ENCODE results near the gene KRT12. TPM values are rescaled to one million over a fixed set of nuclear protein-coding genes. Genes with fewer than 3 reads are reported as not detected.

KRT12 gene
- total and polyA plus RNA-seq, 2 of the 4 experiments (the other 2 are of a cell fraction): not detected

- in situ Hi-C loops (cut with MboI; ENCODE audit: low sequenced_read_pairs): no loop called here
- peaks cover 19 to 26% of the 10 kb centered on the region in 2 experiments for H3K79me1 ChIP-seq (ENCODE audit: low read depth in 1 of 2, low read length in 2 of 2)
- ChIA-PET POLR2A (ENCODE audit: unreplicated experiment) (no interaction called here), CTCF (no interaction called here)
- dilution Hi-C loops (cut with HindIII; ENCODE audit: low sequenced_read_pairs, unreplicated experiment): no loop called here
- TF ChIP-seq MAZ (IDR thresholded peaks at IDR 0.05; ENCODE audit: borderline replicate concordance, low read depth, low read length) (no peak), MAFK (IDR thresholded peaks at IDR 0.05; ENCODE audit: low read depth, low read length) (no peak), RAD21 (IDR thresholded peaks at IDR 0.05; ENCODE audit: low read length) (no peak), NFE2L2 (IDR thresholded peaks at IDR 0.05; ENCODE audit: low read depth, low read length) (no peak), FOS (IDR thresholded peaks at IDR 0.05; ENCODE audit: low read depth, low read length) (no peak), MXI1 (IDR thresholded peaks at IDR 0.05; ENCODE audit: borderline replicate concordance, low read depth, low read length) (no peak), CEBPB (IDR thresholded peaks at IDR 0.05; ENCODE audit: low read depth, low read length) (no peak), SMC3 (IDR thresholded peaks at IDR 0.05; ENCODE audit: low read depth, low read length) (no peak), CHD1 (IDR thresholded peaks at IDR 0.05; ENCODE audit: low read depth, low read length) (no peak), RFX5 (IDR thresholded peaks at IDR 0.05; ENCODE audit: low read depth, low read length) (no peak), POLR2A (IDR thresholded peaks at IDR 0.05; ENCODE audit: low read depth, low read length) (no peak)
- TF ChIP-seq, protein P1, sequence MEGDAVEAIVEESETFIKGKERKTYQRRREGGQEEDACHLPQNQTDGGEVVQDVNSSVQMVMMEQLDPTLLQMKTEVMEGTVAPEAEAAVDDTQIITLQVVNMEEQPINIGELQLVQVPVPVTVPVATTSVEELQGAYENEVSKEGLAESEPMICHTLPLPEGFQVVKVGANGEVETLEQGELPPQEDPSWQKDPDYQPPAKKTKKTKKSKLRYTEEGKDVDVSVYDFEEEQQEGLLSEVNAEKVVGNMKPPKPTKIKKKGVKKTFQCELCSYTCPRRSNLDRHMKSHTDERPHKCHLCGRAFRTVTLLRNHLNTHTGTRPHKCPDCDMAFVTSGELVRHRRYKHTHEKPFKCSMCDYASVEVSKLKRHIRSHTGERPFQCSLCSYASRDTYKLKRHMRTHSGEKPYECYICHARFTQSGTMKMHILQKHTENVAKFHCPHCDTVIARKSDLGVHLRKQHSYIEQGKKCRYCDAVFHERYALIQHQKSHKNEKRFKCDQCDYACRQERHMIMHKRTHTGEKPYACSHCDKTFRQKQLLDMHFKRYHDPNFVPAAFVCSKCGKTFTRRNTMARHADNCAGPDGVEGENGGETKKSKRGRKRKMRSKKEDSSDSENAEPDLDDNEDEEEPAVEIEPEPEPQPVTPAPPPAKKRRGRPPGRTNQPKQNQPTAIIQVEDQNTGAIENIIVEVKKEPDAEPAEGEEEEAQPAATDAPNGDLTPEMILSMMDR (conservative IDR thresholded peaks at IDR 0.05; ENCODE audit: low read depth, low read length): no peak
- TF ChIP-seq, protein P2, sequence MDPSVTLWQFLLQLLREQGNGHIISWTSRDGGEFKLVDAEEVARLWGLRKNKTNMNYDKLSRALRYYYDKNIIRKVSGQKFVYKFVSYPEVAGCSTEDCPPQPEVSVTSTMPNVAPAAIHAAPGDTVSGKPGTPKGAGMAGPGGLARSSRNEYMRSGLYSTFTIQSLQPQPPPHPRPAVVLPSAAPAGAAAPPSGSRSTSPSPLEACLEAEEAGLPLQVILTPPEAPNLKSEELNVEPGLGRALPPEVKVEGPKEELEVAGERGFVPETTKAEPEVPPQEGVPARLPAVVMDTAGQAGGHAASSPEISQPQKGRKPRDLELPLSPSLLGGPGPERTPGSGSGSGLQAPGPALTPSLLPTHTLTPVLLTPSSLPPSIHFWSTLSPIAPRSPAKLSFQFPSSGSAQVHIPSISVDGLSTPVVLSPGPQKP (IDR thresholded peaks at IDR 0.05; ENCODE audit: borderline replicate concordance, low read depth, low read length): no peak
- TF ChIP-seq, protein P3, sequence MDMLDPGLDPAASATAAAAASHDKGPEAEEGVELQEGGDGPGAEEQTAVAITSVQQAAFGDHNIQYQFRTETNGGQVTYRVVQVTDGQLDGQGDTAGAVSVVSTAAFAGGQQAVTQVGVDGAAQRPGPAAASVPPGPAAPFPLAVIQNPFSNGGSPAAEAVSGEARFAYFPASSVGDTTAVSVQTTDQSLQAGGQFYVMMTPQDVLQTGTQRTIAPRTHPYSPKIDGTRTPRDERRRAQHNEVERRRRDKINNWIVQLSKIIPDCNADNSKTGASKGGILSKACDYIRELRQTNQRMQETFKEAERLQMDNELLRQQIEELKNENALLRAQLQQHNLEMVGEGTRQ (IDR thresholded peaks at IDR 0.05; ENCODE audit: low read depth, low read length): no peak
- no peak overlapping the region for H3K56ac ChIP-seq (ENCODE audit: extremely low read depth, insufficient read depth, low read length)
- no peaks in the 10 kb centered on the region for H4K20me1 ChIP-seq (ENCODE audit: insufficient read depth, low read length)
- no TSS peak for BruUV-seq (replicated peaks)
- DNase-seq (peak; percentile 36), ATAC-seq (ENCODE audit: low read depth) (no peak)
- H3K23ac ChIP-seq (ENCODE audit: low read depth, low read length): no peak overlapping the region
- no peak overlapping the region for H3K4me3 ChIP-seq (ENCODE audit: insufficient read depth, low read depth, low read length)
- H3K9me1 ChIP-seq (ENCODE audit: insufficient read depth, low read length): no peaks in the 10 kb centered on the region; the same call in 1 of the 2 replicates
- H4K8ac ChIP-seq (ENCODE audit: low read depth in 2 of 2, low read length in 2 of 2): no peak overlapping the region
- H2BK20ac ChIP-seq (ENCODE audit: low read depth, low read length): no peak overlapping the region
- WGBS, 2 experiments (ENCODE audit: extremely low coverage in 2 of 2, insufficient read length in 1 of 2): no CpG with 5 or more reads among the region's 4 CpGs
- H2AFZ ChIP-seq (replicated peaks; ENCODE audit: low read length, poor library complexity): no peak overlapping the region
- intact Hi-C loops (cut with micrococcal nuclease): no loop called here
- no peak overlapping the region for H3K4me2 ChIP-seq (ENCODE audit: low read depth, low read length)
- no peak overlapping the region for H3K4ac ChIP-seq (ENCODE audit: low read depth, low read length)
- no peak overlapping the region for H3K27ac ChIP-seq (ENCODE audit: insufficient read depth, low read length)
- no peak overlapping the region for H3K18ac ChIP-seq (ENCODE audit: low read depth, low read length)
- no peak overlapping the region for H2AK9ac ChIP-seq (replicated peaks; ENCODE audit: low read depth, low read length, poor library complexity)
- no peaks in the 10 kb centered on the region for H3K9me3 ChIP-seq (ENCODE audit: control insufficient read depth, insufficient read depth, low read length)
- no peak overlapping the region for H2AK5ac ChIP-seq (ENCODE audit: low read depth, low read length)
- no peak overlapping the region for H2BK120ac ChIP-seq (ENCODE audit: low read depth, low read length)
- H3K9ac ChIP-seq (ENCODE audit: low read depth, low read length): no peak overlapping the region
- H3K4me1 ChIP-seq (ENCODE audit: control insufficient read depth, insufficient read depth, low read length): peaks cover 4% of the 10 kb centered on the region; the same call in 1 of the 2 replicates
- H3K36me3 ChIP-seq (ENCODE audit: control insufficient read depth, insufficient read depth, low read length): no peaks in the 10 kb centered on the region
- no peak overlapping the region for H3K14ac ChIP-seq (replicated peaks; ENCODE audit: low read depth, low read length)
- H4K91ac ChIP-seq (ENCODE audit: insufficient read depth, low read depth, low read length): no peak overlapping the region
- no peak overlapping the region for H2BK5ac ChIP-seq (ENCODE audit: low read depth, low read length, poor library complexity, severe bottlenecking)
- no peaks in the 10 kb centered on the region for H3K27me3 ChIP-seq (ENCODE audit: control insufficient read depth, insufficient read depth, low read length)
- H4K5ac ChIP-seq (ENCODE audit: low read depth, low read length): no peak overlapping the region
- no peak overlapping the region for H2BK15ac ChIP-seq (ENCODE audit: low read depth, low read length)
Measured at GRCh38 chr17:40828454-40829044, 38.5 kb downstream of the KRT12 start.

Measured in IMR-90 (cell line).